ENCODE measurements around the gene SLC5A9.

GRCh38 chr1:48242141-48242736, 19.7 kb downstream of the SLC5A9 start:
- TF ChIP-seq POLR2A (IDR thresholded peaks at IDR 0.05; ENCODE audit: low read depth, low read length) (no peak), POLR2AphosphoS5 (IDR thresholded peaks at IDR 0.05; ENCODE audit: low read depth, low read length) (no peak), TAF1 (IDR thresholded peaks at IDR 0.05; ENCODE audit: borderline replicate concordance, low read depth, low read length) (no peak)
